ENCODE data around the gene ASTN1.

ASTN1 gene

GRCh38 chr1:176879784-176880620 lies 284.5 kb downstream of the ASTN1 start:
- no peak for TF ChIP-seq CTCF (conservative IDR thresholded peaks at IDR 0.05; ENCODE audit: control insufficient read depth, insufficient read depth, low read depth, low read length)
- DNase-seq (ENCODE audit: low read depth), result no peak
- no peak overlapping the region for H3K4me3 ChIP-seq (ENCODE audit: control insufficient read depth, low read depth, low read length)

- no peak overlapping the region for H3K4me3 ChIP-seq (ENCODE audit: control insufficient read depth, low read depth, low read length)
- TF ChIP-seq CTCF (conservative IDR thresholded peaks at IDR 0.05; ENCODE audit: control insufficient read depth, insufficient read depth, low read depth, low read length), result no peak
Observed at GRCh38 chr1:176878750-176879536, 285.6 kb downstream of the ASTN1 start.

GRCh38 chr1:176877557-176877956 lies 287.0 kb downstream of the ASTN1 start:
- DNase-seq (ENCODE audit: low read depth), result no peak
- H3K4me3 ChIP-seq (ENCODE audit: control insufficient read depth, low read depth, low read length), result no peak overlapping the region
- TF ChIP-seq CTCF (conservative IDR thresholded peaks at IDR 0.05; ENCODE audit: control insufficient read depth, insufficient read depth, low read depth, low read length), result no peak

More at GRCh38 chr1:176878750-176879536, 285.6 kb downstream of the ASTN1 start:
- no peak for DNase-seq (ENCODE audit: low read depth)

GRCh38 chr1:176876966-176877515 lies 287.5 kb downstream of the ASTN1 start:
- no peak for DNase-seq (ENCODE audit: low read depth)
- H3K4me3 ChIP-seq (ENCODE audit: control insufficient read depth, low read depth, low read length), result no peak overlapping the region
- no peak for TF ChIP-seq CTCF (conservative IDR thresholded peaks at IDR 0.05; ENCODE audit: control insufficient read depth, insufficient read depth, low read depth, low read length)

- DNase-seq (ENCODE audit: low read depth), result no peak
- no peak for TF ChIP-seq CTCF (conservative IDR thresholded peaks at IDR 0.05; ENCODE audit: control insufficient read depth, insufficient read depth, low read depth, low read length)
Observed at GRCh38 chr1:176869577-176869976, 294.9 kb downstream of the ASTN1 start.

GRCh38 chr1:176866011-176866714 lies 298.3 kb downstream of the ASTN1 start:
- TF ChIP-seq CTCF (conservative IDR thresholded peaks at IDR 0.05; ENCODE audit: control insufficient read depth, insufficient read depth, low read depth, low read length), result no peak
- DNase-seq (ENCODE audit: low read depth), result peak; percentile 14
- no peak overlapping the region for H3K4me3 ChIP-seq (ENCODE audit: control insufficient read depth, low read depth, low read length)

More at GRCh38 chr1:176869577-176869976, 294.9 kb downstream of the ASTN1 start:
- H3K4me3 ChIP-seq (ENCODE audit: control insufficient read depth, low read depth, low read length), result no peak overlapping the region

Measured in fibroblast of mammary gland (primary cell).